Measurements from ENCODE around the gene PRKCB.

GRCh38 chr16:23981429-23982399 lies 145.9 kb downstream of the PRKCB start:
- TF ChIP-seq CTCF (IDR thresholded peaks at IDR 0.05 in 4 of 5, conservative IDR thresholded peaks at IDR 0.05 in 1 of 5) (no peak), POLR2A (IDR thresholded peaks at IDR 0.05) (no peak)

Measured in gastrocnemius medialis (tissue), 4 donors.